GM12878 (cell line): ENCODE results near the gene RANBP9.

Source experiments
- NFYB ChIP-seq: IDR thresholded peaks from 2 replicates; pipeline ENCODE4 v1.6.1; 2011; ENCODE audit warnings: low read depth, mild to moderate bottlenecking, low read length, improper control_type of control experiment, moderate library complexity; ENCODE audit not compliant: insufficient read depth
- NR2F1 ChIP-seq: fragments of 450-650 bp; conservative IDR thresholded peaks from 2 replicates; pipeline ENCODE4 v1.6.1; 2017; ENCODE audit warnings: mild to moderate bottlenecking
- SMC3 ChIP-seq: IDR thresholded peaks from 2 replicates; pipeline ENCODE4 v1.6.1; 2011; ENCODE audit warnings: low read length, improper control_type of control experiment, borderline replicate concordance
- YBX1 ChIP-seq: fragments of 450-650 bp; IDR thresholded peaks from 2 replicates; pipeline ENCODE4 v1.6.1; 2016; ENCODE audit warnings: antibody characterized with exemption

- TF ChIP-seq NR2F1 (no peak), SMC3 (no peak), NFYB (no peak), YBX1 (no peak)
Observed at GRCh38 chr6:13684855-13685254, 26.8 kb downstream of the RANBP9 start.
